HL-60 (cell line): Measurements from ENCODE around the gene LAMC1.
A peak's percentile ranks its signal among the peaks of the same experiment; 100 is the strongest.

Source experiments
- DNase-seq, 2 experiments: peaks; one replicate each; pipeline ENCODE4 v3.0.0-alpha.2; 2010 to 2020; ENCODE audit warnings: low read depth in 1 of 2, low spot score in 1 of 2
- H3K27ac ChIP-seq: fragments of 250-450 bp; sonication (Bioruptor Pico); replicated peaks from 2 replicates; pipeline ENCODE4 v1.5.1; 2020; ENCODE audit warnings: mild to moderate bottlenecking, moderate library complexity
- H3K27me3 ChIP-seq: fragments of 250-450 bp; sonication (Bioruptor Pico); 2 replicates; pipeline ENCODE4 v1.5.1; 2021; ENCODE audit warnings: mild to moderate bottlenecking, moderate library complexity; ENCODE audit not compliant: insufficient read depth, poor library complexity, severe bottlenecking
- H3K4me3 ChIP-seq: replicated peaks from 2 replicates; pipeline ENCODE4 v1.5.1; 2011; ENCODE audit warnings: mild to moderate bottlenecking, control low read depth, low read length; ENCODE audit not compliant: insufficient read depth
- GABPA ChIP-seq: IDR thresholded peaks from 2 replicates; pipeline ENCODE4 v1.6.1; 2012; ENCODE audit warnings: low read depth
- POLR2AphosphoS5 ChIP-seq: IDR thresholded peaks from 2 replicates; pipeline ENCODE4 v1.6.1; 2012; ENCODE audit warnings: low read depth
- SPI1 ChIP-seq: IDR thresholded peaks from 2 replicates; pipeline ENCODE4 v1.6.1; 2012; ENCODE audit warnings: low read depth, mild to moderate bottlenecking, borderline replicate concordance
- TF ChIP-seq, protein P1 (sequence below): IDR thresholded peaks from one replicate; pipeline ENCODE4 v1.5.1; 2011; ENCODE audit warnings: low read length, control low read depth, inconsistent platforms; ENCODE audit not compliant: insufficient read depth
- TF ChIP-seq, protein P2 (sequence below): IDR thresholded peaks from 2 replicates; pipeline ENCODE4 v1.6.1; 2012; ENCODE audit warnings: low read depth; ENCODE audit not compliant: insufficient replicate concordance

The LAMC1 gene

DNA sequence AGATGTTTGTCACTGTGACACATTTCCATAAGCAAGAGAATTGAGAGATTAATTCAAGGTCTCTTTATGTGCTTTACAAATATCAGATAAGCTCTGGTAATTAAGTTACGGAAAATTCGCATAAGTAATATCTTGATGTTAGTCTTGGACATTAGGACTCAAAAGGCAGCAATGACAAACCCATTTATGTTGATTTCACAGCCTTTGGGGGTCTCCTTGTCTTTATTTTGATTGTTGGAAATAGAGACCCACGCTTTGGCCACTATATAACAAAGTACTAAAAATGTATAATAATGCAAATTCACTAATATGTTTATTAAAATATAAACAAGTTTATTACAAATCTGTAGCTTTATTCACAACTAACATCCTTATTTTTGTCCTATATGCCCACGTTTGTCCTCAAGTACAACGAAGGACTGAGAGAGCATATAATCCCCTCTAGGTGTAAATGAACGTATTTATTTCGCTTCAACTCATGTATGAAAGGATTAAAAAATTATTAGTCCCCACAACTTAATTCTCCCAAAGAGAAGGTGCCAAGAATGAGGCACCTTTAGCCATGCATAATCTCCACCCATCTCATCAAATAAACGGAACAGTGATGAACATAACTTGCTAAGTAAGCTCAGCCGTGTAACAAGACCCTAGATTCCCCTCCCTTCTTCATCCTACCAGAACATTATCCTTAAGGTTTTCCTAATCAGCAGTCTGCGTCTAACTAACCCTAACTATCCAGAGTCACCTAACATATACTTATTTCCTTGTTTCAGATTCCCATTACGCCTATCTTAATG is 1.6 kb upstream of the LAMC1 start:
- H3K4me3 ChIP-seq, result no peak overlapping the region
- no peak overlapping the region for H3K27ac ChIP-seq
- H3K27me3 ChIP-seq, result peaks cover 49% of the 10 kb centered on the region
- DNase-seq, result no peak
- TF ChIP-seq, protein P1, sequence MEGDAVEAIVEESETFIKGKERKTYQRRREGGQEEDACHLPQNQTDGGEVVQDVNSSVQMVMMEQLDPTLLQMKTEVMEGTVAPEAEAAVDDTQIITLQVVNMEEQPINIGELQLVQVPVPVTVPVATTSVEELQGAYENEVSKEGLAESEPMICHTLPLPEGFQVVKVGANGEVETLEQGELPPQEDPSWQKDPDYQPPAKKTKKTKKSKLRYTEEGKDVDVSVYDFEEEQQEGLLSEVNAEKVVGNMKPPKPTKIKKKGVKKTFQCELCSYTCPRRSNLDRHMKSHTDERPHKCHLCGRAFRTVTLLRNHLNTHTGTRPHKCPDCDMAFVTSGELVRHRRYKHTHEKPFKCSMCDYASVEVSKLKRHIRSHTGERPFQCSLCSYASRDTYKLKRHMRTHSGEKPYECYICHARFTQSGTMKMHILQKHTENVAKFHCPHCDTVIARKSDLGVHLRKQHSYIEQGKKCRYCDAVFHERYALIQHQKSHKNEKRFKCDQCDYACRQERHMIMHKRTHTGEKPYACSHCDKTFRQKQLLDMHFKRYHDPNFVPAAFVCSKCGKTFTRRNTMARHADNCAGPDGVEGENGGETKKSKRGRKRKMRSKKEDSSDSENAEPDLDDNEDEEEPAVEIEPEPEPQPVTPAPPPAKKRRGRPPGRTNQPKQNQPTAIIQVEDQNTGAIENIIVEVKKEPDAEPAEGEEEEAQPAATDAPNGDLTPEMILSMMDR, result no peak

DNA sequence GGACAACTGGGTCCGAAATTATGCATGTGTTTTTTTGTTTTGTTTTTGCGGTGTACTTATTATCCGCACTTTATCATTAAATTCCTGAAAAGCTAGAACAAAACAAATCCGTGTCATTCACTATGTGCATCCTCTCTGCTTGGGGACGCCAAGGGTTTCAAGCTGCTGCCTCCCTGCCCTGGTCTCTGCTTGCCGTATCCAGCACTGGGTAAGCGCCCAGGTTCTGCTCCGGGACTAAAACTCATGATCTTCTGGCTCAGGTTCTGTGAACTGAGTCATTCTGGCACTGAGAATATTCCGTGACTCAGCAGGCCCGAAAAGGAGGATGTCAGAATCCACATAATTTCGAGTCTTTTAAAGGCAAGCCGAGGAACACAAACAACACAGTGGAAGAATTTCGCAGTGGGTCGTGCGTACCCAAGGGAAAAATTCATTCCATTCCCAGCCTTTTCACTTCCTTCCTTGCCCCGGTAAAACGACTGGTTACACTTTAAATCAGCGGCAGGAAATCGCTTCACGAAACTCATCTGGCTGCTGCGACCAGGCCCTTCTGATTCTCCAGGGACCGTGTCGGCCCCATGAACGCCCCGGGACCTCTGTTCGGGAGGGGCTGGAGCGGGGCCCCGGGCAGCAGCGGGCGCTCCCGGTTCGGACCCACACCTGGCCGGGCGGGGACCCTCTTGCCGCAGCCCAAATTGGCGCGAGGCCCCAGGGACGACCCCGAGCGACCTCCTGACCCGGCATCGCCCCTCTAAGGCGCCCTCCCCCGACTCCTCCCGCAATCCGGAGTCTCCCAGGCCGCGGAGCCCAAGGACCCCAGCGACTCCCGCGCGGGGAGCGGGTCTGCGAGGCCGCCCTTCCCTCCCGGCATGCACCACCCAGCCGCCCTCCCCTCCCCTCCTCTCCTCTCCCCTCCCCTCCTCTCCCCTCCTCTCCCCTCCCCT is 746 bp upstream of the LAMC1 start:
- peak in 1 of 2 experiments; percentile 9 for DNase-seq
- Histone ChIP-seq H3K27me3 (peaks cover 49% of the 10 kb centered on the region), H3K4me3 (peak overlapping the region; percentile 69), H3K27ac (no peak overlapping the region)
- 0 out of 2 replicates have a peak, but pooled peaks have one; percentile 19 for TF ChIP-seq SPI1
- TF ChIP-seq, protein P1, result no peak

DNA sequence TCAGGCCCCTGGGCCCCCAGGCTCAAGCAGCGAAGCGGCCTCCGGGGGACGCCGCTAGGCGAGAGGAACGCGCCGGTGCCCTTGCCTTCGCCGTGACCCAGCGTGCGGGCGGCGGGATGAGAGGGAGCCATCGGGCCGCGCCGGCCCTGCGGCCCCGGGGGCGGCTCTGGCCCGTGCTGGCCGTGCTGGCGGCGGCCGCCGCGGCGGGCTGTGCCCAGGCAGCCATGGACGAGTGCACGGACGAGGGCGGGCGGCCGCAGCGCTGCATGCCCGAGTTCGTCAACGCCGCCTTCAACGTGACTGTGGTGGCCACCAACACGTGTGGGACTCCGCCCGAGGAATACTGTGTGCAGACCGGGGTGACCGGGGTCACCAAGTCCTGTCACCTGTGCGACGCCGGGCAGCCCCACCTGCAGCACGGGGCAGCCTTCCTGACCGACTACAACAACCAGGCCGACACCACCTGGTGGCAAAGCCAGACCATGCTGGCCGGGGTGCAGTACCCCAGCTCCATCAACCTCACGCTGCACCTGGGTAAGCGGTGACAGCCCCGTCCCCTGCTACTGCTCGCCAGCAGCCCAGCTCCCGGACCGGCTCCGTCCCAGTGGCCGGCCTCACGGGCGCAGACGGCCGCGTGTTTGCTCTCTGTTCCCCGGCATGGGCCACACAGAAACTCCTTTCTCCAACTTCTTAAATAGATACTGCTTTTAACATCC is 539 bp downstream of the LAMC1 start:
- DNase-seq, result peak in 1 of 2 experiments; percentile 46
- peaks cover 43% of the 10 kb centered on the region for H3K27me3 ChIP-seq
- H3K27ac ChIP-seq, result no peak overlapping the region
- TF ChIP-seq SPI1 (no peak), POLR2AphosphoS5 (no peak), GABPA (no peak)
- TF ChIP-seq, protein P1, result peak; percentile 16
- H3K4me3 ChIP-seq, result peak overlapping the region; percentile 69

DNA sequence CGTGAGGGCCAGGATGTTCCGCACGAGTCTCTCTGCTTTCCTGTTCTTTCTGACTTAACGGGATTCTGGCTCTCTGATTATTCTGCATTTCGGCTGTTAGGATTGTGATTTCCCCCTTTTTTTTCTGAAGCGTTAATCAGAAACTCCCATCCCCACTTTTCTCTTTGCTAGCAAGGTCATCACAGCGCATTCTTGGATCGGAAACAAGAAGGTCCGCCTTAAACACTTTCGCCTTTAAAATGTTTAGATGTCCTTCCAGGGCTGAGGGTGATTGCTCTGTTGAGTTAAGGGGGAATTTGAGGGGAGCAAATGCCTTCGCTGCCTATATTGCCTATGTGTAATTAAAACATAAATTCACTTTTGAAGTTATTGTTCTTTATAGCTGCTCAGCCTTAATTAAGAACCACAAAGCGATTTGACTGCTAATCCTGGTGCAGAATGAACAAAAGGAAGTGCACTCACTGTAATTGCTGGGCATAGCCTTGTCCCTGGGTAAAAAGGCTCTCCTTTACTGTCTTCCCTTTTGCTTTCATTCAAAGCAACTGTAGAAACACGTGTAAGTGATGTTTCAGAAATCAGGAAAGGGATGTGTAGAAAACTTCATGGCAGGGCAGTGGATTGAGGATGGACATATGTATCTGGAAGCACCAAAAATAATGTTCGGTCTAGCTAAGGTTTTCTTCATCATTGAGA is 1.2 kb downstream of the LAMC1 start:
- Histone ChIP-seq H3K27ac (no peak overlapping the region), H3K27me3 (peaks cover 42% of the 10 kb centered on the region), H3K4me3 (peak overlapping the region; percentile 69)
- TF ChIP-seq SPI1, result peak; percentile 17; the same call in 1 of the 2 replicates
- no peak for TF ChIP-seq POLR2AphosphoS5
- no peak for DNase-seq

DNA sequence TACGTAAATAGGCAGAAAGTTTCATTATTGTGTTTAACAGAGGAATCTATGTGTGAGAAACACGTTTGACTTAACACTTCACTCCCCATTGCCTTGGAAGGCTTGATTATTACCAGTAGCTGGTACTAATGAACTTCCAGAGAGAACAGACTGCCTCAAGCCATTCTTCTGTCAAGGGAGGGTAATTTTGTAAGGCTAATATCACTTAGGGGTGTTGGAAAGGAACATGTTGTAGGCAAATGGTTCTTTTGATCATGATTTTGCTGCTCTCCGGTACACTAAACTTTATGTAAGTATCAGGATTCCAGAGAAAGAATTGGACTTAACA is 1.8 kb downstream of the LAMC1 start:
- Histone ChIP-seq H3K4me3 (no peak overlapping the region), H3K27me3 (peaks cover 39% of the 10 kb centered on the region), H3K27ac (no peak overlapping the region)
- TF ChIP-seq, protein P2, sequence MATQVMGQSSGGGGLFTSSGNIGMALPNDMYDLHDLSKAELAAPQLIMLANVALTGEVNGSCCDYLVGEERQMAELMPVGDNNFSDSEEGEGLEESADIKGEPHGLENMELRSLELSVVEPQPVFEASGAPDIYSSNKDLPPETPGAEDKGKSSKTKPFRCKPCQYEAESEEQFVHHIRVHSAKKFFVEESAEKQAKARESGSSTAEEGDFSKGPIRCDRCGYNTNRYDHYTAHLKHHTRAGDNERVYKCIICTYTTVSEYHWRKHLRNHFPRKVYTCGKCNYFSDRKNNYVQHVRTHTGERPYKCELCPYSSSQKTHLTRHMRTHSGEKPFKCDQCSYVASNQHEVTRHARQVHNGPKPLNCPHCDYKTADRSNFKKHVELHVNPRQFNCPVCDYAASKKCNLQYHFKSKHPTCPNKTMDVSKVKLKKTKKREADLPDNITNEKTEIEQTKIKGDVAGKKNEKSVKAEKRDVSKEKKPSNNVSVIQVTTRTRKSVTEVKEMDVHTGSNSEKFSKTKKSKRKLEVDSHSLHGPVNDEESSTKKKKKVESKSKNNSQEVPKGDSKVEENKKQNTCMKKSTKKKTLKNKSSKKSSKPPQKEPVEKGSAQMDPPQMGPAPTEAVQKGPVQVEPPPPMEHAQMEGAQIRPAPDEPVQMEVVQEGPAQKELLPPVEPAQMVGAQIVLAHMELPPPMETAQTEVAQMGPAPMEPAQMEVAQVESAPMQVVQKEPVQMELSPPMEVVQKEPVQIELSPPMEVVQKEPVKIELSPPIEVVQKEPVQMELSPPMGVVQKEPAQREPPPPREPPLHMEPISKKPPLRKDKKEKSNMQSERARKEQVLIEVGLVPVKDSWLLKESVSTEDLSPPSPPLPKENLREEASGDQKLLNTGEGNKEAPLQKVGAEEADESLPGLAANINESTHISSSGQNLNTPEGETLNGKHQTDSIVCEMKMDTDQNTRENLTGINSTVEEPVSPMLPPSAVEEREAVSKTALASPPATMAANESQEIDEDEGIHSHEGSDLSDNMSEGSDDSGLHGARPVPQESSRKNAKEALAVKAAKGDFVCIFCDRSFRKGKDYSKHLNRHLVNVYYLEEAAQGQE, result no peak
- no peak for TF ChIP-seq GABPA
- no peak for TF ChIP-seq POLR2AphosphoS5
- no peak for TF ChIP-seq SPI1
- TF ChIP-seq, protein P1, result no peak
- DNase-seq, result no peak
